GM23248 (cell line): ENCODE results near the gene ZFAND6. TPM values are rescaled to one million over a fixed set of nuclear protein-coding genes. Genes with fewer than 3 reads are reported as not detected.
"Not testable (repeated sequence)": the region's sequence is repeated elsewhere in the genome, so short reads cannot be mapped to it uniquely, and the experiment has no call there.

ENCODE experiments used
- DNase-seq: peaks from one replicate; pipeline ENCODE4 v3.0.0-alpha.2; 2015
- H2AFZ ChIP-seq: fragments of 200-600 bp; sonication (generic); 2 replicates; pipeline ENCODE4 v1.6.1; 2016; ENCODE audit warnings: antibody characterized with exemption
- H3F3A ChIP-seq: fragments of 200-600 bp; sonication (generic); 2 replicates; pipeline ENCODE4 v1.6.1; 2016; ENCODE audit warnings: mild to moderate bottlenecking, antibody characterized with exemption, mixed run types; ENCODE audit not compliant: insufficient read depth
- H3K27ac ChIP-seq: fragments of 200-600 bp; sonication (generic); 2 replicates; pipeline ENCODE4 v1.5.1; 2016; ENCODE audit warnings: mild to moderate bottlenecking
- H3K27me3 ChIP-seq: fragments of 200-600 bp; sonication (generic); replicated peaks from 2 replicates; pipeline ENCODE4 v1.6.1; 2016; ENCODE audit warnings: mild to moderate bottlenecking; ENCODE audit not compliant: insufficient read depth
- H3K36me3 ChIP-seq: fragments of 200-600 bp; sonication (generic); 2 replicates; pipeline ENCODE4 v1.6.1; 2016; ENCODE audit warnings: low read depth, mild to moderate bottlenecking
- H3K4me1 ChIP-seq: fragments of 200-600 bp; sonication (generic); 2 replicates; pipeline ENCODE4 v1.6.1; 2016; ENCODE audit warnings: mild to moderate bottlenecking; ENCODE audit not compliant: insufficient read depth
- H3K4me2 ChIP-seq: fragments of 200-600 bp; sonication (generic); one replicate; pipeline ENCODE4 v1.6.1; 2016; ENCODE audit warnings: mild to moderate bottlenecking; ENCODE audit not compliant: unreplicated experiment
- H3K4me3 ChIP-seq: fragments of 200-600 bp; sonication (generic); 2 replicates; pipeline ENCODE4 v1.5.1; 2016; ENCODE audit warnings: mild to moderate bottlenecking
- H3K79me2 ChIP-seq: fragments of 200-600 bp; sonication (generic); 2 replicates; pipeline ENCODE4 v1.6.1; 2016; ENCODE audit warnings: mild to moderate bottlenecking; ENCODE audit not compliant: insufficient read depth
- H3K9ac ChIP-seq: fragments of 200-600 bp; sonication (generic); 2 replicates; pipeline ENCODE4 v1.6.1; 2016; ENCODE audit warnings: mild to moderate bottlenecking
- H3K9me2 ChIP-seq: fragments of 200-600 bp; sonication (generic); 2 replicates; pipeline ENCODE4 v1.6.1; 2016; ENCODE audit warnings: mixed run types, mild to moderate bottlenecking, moderate library complexity; ENCODE audit not compliant: insufficient read depth
- H3K9me3 ChIP-seq: fragments of 200-600 bp; sonication (generic); one replicate; pipeline ENCODE4 v1.6.1; 2017; ENCODE audit warnings: low read depth
- H4K20me1 ChIP-seq: fragments of 200-600 bp; sonication (generic); 2 replicates; pipeline ENCODE4 v1.6.0; 2016; ENCODE audit not compliant: insufficient read depth
- EZH2 ChIP-seq: fragments of 200-600 bp; sonication (generic); IDR thresholded peaks from 2 replicates; pipeline ENCODE4 v1.6.1; 2018; ENCODE audit warnings: antibody characterized with exemption, mild to moderate bottlenecking; ENCODE audit not compliant: insufficient read depth, poor library complexity, severe bottlenecking
- EZH2phosphoT487 ChIP-seq: fragments of 200-600 bp; sonication (generic); IDR thresholded peaks from 2 replicates; pipeline ENCODE4 v1.6.1; 2018; ENCODE audit warnings: antibody characterized with exemption, moderate library complexity, mild to moderate bottlenecking, low read depth; ENCODE audit not compliant: insufficient read depth
- WGBS, 2 experiments: methylation state at CpG; one replicate each; pipeline ENCODE4 v1.1.6; 2015 to 2017; ENCODE audit warnings: low lambda C conversion rate in 2 of 2, low coverage in 1 of 2; ENCODE audit errors: missing lambda C conversion rate in 2 of 2; 5-methylcytosine and 5-hydroxymethylcytosine counted together
- in situ Hi-C: fragments of 300-500 bp; cut with MboI; formaldehyde crosslinking; loops from 2 replicates; pipeline ENCODE4 v1.15.0; 2020
- polyA plus RNA-seq: library from polyadenylated mRNA; unstranded; fragments of >200 nt; fragmentation: Nextera tagmentation; extraction: Ambion mirVana; gene quantifications from 2 replicates; pipeline ENCODE4 v1.2.1, GENCODE V29; 2016
- total RNA-seq: library from RNA; depleted of rRNA; stranded (reverse); fragments of >200 nt; shearing (Covaris generic); gene quantifications from 2 replicates; pipeline ENCODE4 v1.2.3, GENCODE V29; 2014

Gene ZFAND6
- total and polyA plus RNA-seq, 2 experiments from 2014 or later: 101 to 104 TPM

DNA sequence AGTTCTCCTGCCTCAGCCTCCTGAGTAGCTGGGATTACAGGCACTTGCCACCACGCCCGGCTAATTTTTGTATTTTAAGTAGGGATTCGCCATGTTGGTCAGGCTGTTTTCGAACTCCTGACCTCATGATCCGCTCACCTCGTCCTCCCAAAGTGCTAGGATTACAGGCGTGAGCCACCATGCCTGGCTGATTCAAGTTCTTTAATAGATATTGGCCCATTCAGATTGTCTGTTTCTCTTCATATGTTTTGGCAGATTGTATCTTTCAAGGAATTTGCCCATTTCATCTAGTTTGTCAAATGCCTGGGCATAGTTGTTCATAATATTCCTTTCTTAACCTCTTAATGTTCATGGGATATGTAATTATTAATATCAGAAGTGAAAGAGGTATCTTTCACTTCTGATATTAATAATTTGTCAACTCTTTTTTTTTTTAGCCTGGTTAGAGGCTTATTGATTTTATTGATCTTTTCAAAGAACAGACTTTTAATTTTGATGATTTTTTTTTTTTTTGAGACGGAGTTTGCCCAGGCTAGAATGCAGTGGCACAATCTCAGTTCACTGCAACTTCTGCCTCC is 40.2 kb upstream of the ZFAND6 start:
- 86 to 88% methylated on average over 8 of the region's 8 CpGs for WGBS, 2 experiments
- H3K36me3 ChIP-seq: no peaks in the 10 kb centered on the region
- no peaks in the 10 kb centered on the region for H3K4me1 ChIP-seq
- no peaks in the 10 kb centered on the region for H3K27me3 ChIP-seq
- no peak overlapping the region for H3K9ac ChIP-seq
- H3K4me3 ChIP-seq: no peak overlapping the region
- in situ Hi-C loops: no loop called here
- no peak for DNase-seq
- H3K79me2 ChIP-seq: no peaks in the 10 kb centered on the region
- H3F3A ChIP-seq: no peaks in the 10 kb centered on the region
- H3K9me2 ChIP-seq: no peaks in the 10 kb centered on the region
- no peaks in the 10 kb centered on the region for H3K9me3 ChIP-seq
- TF ChIP-seq EZH2phosphoT487 (no peak), EZH2 (no peak)
- H4K20me1 ChIP-seq: no peaks in the 10 kb centered on the region
- H2AFZ ChIP-seq: no peak overlapping the region
- no peak overlapping the region for H3K4me2 ChIP-seq
- H3K27ac ChIP-seq: no peak overlapping the region

DNA sequence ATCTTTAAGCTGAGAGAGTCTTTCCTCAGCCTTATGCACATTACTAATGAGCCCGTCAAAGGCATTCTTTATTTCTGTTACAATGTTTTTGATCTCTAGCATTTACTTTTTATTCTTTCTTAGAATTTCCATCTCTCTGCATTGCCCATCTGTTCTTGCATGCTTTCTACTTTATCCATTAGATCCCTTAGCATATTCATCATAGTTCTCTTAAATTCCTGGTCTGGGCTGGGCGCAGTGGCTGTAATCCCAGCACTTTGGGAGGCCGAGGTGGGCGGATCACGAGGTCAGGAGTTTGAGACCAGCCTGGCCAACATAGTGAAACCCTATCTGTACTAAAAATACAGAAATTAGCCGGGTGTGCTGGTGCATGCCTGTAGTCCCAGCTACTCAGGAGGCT is 39.3 kb upstream of the ZFAND6 start:
- H3K27me3 ChIP-seq, H2AFZ ChIP-seq, H3K4me3 ChIP-seq, H3F3A ChIP-seq, H3K4me1 ChIP-seq, H4K20me1 ChIP-seq, H3K9ac ChIP-seq, H3K36me3 ChIP-seq, H3K4me2 ChIP-seq, DNase-seq, in situ Hi-C loops, H3K9me3 ChIP-seq, H3K27ac ChIP-seq, H3K79me2 ChIP-seq, H3K9me2 ChIP-seq: not testable (repeated sequence)
- 87 to 93% methylated on average over 6 of the region's 6 CpGs for WGBS, 2 experiments

DNA sequence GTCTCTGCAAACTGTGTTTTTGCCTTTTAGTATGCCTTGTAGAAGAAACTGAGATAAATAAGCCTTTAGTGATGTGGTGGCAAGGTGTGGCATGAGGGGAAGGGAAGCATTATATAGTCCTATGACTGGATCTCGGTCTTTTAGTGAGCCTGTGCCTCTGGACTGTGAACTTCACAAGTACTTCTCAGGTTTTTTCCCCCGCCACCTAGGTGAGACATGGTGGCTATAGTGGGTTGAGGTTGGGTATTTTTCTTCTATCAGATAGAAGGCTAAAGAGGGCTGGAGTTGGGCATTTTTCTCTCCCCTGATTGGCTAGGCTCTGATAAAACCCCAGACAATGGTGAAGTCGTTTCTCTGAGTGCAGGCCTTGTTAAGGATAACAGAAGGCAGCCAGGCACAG is 38.7 kb upstream of the ZFAND6 start:
- in situ Hi-C loops: no loop called here
- TF ChIP-seq EZH2phosphoT487: no peak
- TF ChIP-seq EZH2: no peak

DNA sequence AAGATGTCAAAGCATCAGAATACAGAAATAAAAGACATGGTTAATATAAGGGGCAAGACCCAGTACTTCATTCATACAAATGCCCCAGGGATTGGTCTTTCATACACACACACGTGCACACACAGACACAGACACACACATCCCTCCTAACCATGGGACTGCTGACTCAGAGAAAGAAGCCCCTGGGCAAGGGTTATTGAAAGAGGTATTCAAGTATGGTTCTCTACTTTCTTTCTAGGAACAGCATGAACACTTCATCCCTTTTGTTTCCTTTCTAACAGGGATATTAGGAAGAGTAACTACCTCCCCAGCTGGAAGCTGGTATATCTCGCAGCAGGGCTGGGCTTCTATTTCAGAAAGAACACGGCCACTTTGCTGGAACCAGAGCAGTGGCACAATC is 33.2 kb upstream of the ZFAND6 start:
- Histone ChIP-seq H3K9me2 (no peaks in the 10 kb centered on the region), H3K4me1 (no peaks in the 10 kb centered on the region), H3K27me3 (no peaks in the 10 kb centered on the region), H4K20me1 (no peaks in the 10 kb centered on the region), H3K9me3 (no peaks in the 10 kb centered on the region), H3K36me3 (no peaks in the 10 kb centered on the region), H2AFZ (no peak overlapping the region), H3K9ac (no peak overlapping the region), H3F3A (no peaks in the 10 kb centered on the region), H3K79me2 (no peaks in the 10 kb centered on the region), H3K4me3 (no peak overlapping the region), H3K4me2 (no peak overlapping the region), H3K27ac (no peak overlapping the region)
- no peak for TF ChIP-seq EZH2phosphoT487
- no peak for TF ChIP-seq EZH2
- 80% methylated on average over 3 of the region's 3 CpGs for WGBS, 2 experiments
- no peak for DNase-seq
- in situ Hi-C loops: no loop called here

More for the DNA sequence above, 38.7 kb upstream of the ZFAND6 start:
- no peaks in the 10 kb centered on the region for H3K9me3 ChIP-seq
- H3K36me3 ChIP-seq: no peaks in the 10 kb centered on the region
- WGBS, 2 experiments: 80 to 88% methylated on average over 3 of the region's 3 CpGs
- DNase-seq: no peak
- no peaks in the 10 kb centered on the region for H3K79me2 ChIP-seq
- no peak overlapping the region for H3K9ac ChIP-seq
- no peaks in the 10 kb centered on the region for H4K20me1 ChIP-seq
- no peaks in the 10 kb centered on the region for H3K4me1 ChIP-seq
- H3K27me3 ChIP-seq: no peaks in the 10 kb centered on the region
- H3K4me3 ChIP-seq: no peak overlapping the region
- H3K4me2 ChIP-seq: no peak overlapping the region
- no peaks in the 10 kb centered on the region for H3K9me2 ChIP-seq
- H2AFZ ChIP-seq: no peak overlapping the region
- H3K27ac ChIP-seq: no peak overlapping the region
- no peaks in the 10 kb centered on the region for H3F3A ChIP-seq

DNA sequence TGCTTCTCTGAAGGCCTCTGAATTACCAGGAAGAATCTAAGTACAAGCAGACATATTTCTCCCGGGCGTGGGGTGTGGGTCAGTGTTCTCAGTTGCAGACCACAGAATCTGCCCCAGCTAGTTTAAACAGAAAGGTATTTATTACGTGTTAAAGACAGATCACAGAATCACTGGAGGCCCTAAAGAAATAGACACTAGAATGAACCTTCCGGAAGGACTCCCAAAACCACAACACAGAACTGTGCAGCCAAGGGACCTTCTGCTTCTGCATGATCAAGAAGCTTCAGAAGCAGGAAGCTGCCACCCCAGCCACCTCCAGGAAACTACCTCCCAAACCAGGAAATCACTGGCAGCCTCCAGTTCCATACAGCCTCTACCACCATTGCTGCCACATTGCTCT is 32.7 kb upstream of the ZFAND6 start:
- H4K20me1 ChIP-seq: no peaks in the 10 kb centered on the region
- no peaks in the 10 kb centered on the region for H3K4me1 ChIP-seq
- DNase-seq: no peak
- H3K79me2 ChIP-seq: no peaks in the 10 kb centered on the region
- no peak overlapping the region for H3K4me3 ChIP-seq
- no peak overlapping the region for H3K9ac ChIP-seq
- no peaks in the 10 kb centered on the region for H3K36me3 ChIP-seq
- no peaks in the 10 kb centered on the region for H3K27me3 ChIP-seq
- no peaks in the 10 kb centered on the region for H3K9me3 ChIP-seq
- no peaks in the 10 kb centered on the region for H3F3A ChIP-seq
- in situ Hi-C loops: no loop called here
- no peak overlapping the region for H2AFZ ChIP-seq
- H3K4me2 ChIP-seq: no peak overlapping the region
- no peak for TF ChIP-seq EZH2
- no peak for TF ChIP-seq EZH2phosphoT487
- WGBS, 2 experiments: 71 to 74% methylated on average over 4 of the region's 4 CpGs
- H3K27ac ChIP-seq: no peak overlapping the region
- H3K9me2 ChIP-seq: no peaks in the 10 kb centered on the region
